Osteoblast (primary cell): ENCODE results near the gene PSPN. TPM values are rescaled to one million over a fixed set of nuclear protein-coding genes. Genes with fewer than 3 reads are reported as not detected.

ENCODE experiments used
- DNase-seq: peaks from one replicate; pipeline ENCODE4 v3.0.0; 2011; ENCODE audit warnings: low spot score, mixed read lengths; ENCODE audit not compliant: insufficient read length; ENCODE audit errors: missing footprints
- H2AFZ ChIP-seq: 2 replicates; pipeline ENCODE4 v1.6.0; 2011; ENCODE audit warnings: mild to moderate bottlenecking, low read length
- H3K27ac ChIP-seq: 2 replicates; pipeline ENCODE4 v1.5.1; 2011; ENCODE audit warnings: mild to moderate bottlenecking, low read depth, low read length, moderate library complexity
- H3K27me3 ChIP-seq: 2 replicates; pipeline ENCODE4 v1.6.0; 2012; ENCODE audit warnings: mild to moderate bottlenecking, control low read depth, inconsistent platforms, low read length, moderate library complexity; ENCODE audit not compliant: insufficient read depth
- H3K36me3 ChIP-seq: 2 replicates; pipeline ENCODE4 v1.5.1; 2011; ENCODE audit warnings: mild to moderate bottlenecking, low read length, control low read depth, moderate library complexity; ENCODE audit not compliant: insufficient read depth
- H3K4me1 ChIP-seq: 2 replicates; pipeline ENCODE4 v1.5.1; 2011; ENCODE audit warnings: mild to moderate bottlenecking, low read length, control low read depth, moderate library complexity; ENCODE audit not compliant: insufficient read depth
- H3K4me2 ChIP-seq: 2 replicates; pipeline ENCODE4 v1.6.0; 2011; ENCODE audit warnings: mild to moderate bottlenecking, low read length; ENCODE audit not compliant: insufficient read depth
- H3K4me3 ChIP-seq: fragments of 200-600 bp; sonication (generic); 3 replicates; pipeline ENCODE4 v1.5.1; 2012; ENCODE audit warnings: mild to moderate bottlenecking, low read length, inconsistent platforms; ENCODE audit not compliant: insufficient read depth
- H3K79me2 ChIP-seq: 2 replicates; pipeline ENCODE4 v1.6.0; 2012; ENCODE audit warnings: mild to moderate bottlenecking, low read length, control low read depth, inconsistent platforms; ENCODE audit not compliant: insufficient read depth
- H3K9me3 ChIP-seq: 2 replicates; pipeline ENCODE4 v1.5.1; 2011; ENCODE audit warnings: low read depth, low read length, control low read depth
- H4K20me1 ChIP-seq: 2 replicates; pipeline ENCODE4 v1.6.0; 2012; ENCODE audit warnings: mild to moderate bottlenecking, low read length, control low read depth; ENCODE audit not compliant: insufficient read depth
- CTCF ChIP-seq: IDR thresholded peaks from 2 replicates; pipeline ENCODE4 v1.5.1; 2011; ENCODE audit warnings: mild to moderate bottlenecking, low read depth, low read length, moderate library complexity; ENCODE audit errors: extremely low read depth
- total RNA-seq: library from RNA; depleted of rRNA; stranded (reverse); fragments of >200 nt; gene quantifications from 2 replicates; pipeline ENCODE4 v1.2.3, GENCODE V29; 2012

The PSPN gene
- total RNA-seq, 1 donor: 1.1 TPM

GRCh38 chr19:6423499-6424194 is 47.9 kb upstream of the PSPN start:
- H3K4me2 ChIP-seq: peak overlapping the region; percentile 94
- H3K27me3 ChIP-seq: no peaks in the 10 kb centered on the region
- peak overlapping the region; percentile 36 for H2AFZ ChIP-seq
- peaks cover 57% of the 10 kb centered on the region for H3K79me2 ChIP-seq
- peaks cover 5% of the 10 kb centered on the region for H3K4me1 ChIP-seq
- peak overlapping the region; percentile 94 for H3K4me3 ChIP-seq
- TF ChIP-seq CTCF: no peak
- peaks cover 51% of the 10 kb centered on the region for H4K20me1 ChIP-seq
- DNase-seq: peak; percentile 97
- H3K36me3 ChIP-seq: peaks cover 41% of the 10 kb centered on the region
- no peaks in the 10 kb centered on the region for H3K9me3 ChIP-seq
- H3K27ac ChIP-seq: peak overlapping the region; percentile 75

DNA sequence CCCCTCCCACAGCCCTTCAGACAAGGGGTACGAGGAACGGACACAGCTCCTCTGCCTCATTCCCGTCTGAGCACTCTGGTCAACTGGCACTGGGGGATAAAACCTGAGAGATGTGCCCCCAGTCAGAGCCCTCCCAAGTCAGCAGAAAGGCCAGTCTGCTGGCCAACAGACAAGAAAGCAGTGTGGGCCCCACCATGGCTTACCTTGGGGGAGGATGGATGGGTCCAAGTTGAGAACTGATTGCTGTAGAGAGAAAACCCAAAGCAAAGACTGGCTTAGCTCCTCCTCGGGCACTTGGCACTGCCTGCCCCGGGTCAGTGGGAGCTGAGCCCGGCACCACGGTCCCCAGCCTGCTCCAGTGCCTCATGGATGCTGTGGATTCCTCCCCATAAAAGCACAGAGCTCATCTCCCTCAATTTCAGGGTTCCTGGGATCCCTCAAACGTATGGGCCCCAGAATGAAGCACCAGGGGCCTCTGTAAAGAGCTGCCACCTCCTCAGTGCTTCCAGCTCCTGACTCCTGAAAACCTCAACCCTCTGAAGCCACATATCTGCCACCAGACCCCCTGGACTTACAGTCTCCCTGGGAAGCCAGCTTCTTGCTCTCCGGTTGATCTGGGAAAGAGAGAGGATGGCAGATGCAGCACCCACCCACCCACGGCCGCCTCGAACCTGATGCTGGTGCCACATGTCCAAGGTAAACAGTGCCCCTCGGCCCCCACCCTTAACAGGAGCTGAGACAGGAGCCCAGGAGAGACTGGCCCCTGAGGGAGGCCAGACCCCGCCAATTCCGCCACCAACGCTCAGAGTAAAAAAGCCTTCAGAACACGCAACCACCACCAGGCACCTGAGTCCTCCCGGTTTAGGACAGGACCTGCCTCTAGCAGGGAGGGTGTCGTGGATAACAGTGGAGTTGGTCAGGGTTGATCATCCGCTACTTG is 45.6 kb upstream of the PSPN start:
- Histone ChIP-seq H4K20me1 (peaks cover 63% of the 10 kb centered on the region), H3K4me1 (peaks cover 5% of the 10 kb centered on the region), H3K36me3 (peaks cover 64% of the 10 kb centered on the region), H3K79me2 (peaks cover 68% of the 10 kb centered on the region), H3K27ac (no peak overlapping the region), H3K4me3 (no peak overlapping the region), H3K4me2 (no peak overlapping the region), H2AFZ (no peak overlapping the region), H3K9me3 (no peaks in the 10 kb centered on the region), H3K27me3 (no peaks in the 10 kb centered on the region)
- no peak for TF ChIP-seq CTCF
- DNase-seq: peak; percentile 66

DNA sequence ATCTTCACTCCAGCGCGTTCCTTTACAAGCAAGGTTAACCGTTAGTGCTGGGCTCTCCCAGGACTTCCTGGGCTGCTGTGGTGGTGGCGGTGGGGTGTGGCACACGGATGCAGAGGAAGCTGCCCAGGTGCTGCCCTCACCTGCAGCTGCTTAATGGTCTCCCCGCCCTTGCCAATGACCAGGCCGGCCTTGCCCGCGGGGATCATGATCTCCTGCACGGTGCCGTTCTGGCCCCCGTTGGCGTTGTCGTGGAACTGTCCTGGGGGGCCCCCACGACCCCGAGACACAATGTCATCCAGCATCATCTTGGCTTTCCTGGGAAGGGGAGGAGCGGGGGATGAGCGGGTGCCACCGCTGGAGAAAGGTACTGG is 42.8 kb upstream of the PSPN start:
- H3K79me2 ChIP-seq: peaks cover 60% of the 10 kb centered on the region
- H4K20me1 ChIP-seq: peaks cover 58% of the 10 kb centered on the region

More for the DNA sequence above, 42.8 kb upstream of the PSPN start:
- H3K36me3 ChIP-seq: peaks cover 83% of the 10 kb centered on the region
- peaks cover 5% of the 10 kb centered on the region for H3K4me1 ChIP-seq
- H3K4me2 ChIP-seq: no peak overlapping the region
- H3K27me3 ChIP-seq: no peaks in the 10 kb centered on the region
- H3K27ac ChIP-seq: no peak overlapping the region
- H3K9me3 ChIP-seq: no peaks in the 10 kb centered on the region
- TF ChIP-seq CTCF: no peak
- no peak overlapping the region for H2AFZ ChIP-seq
- no peak for DNase-seq
- no peak overlapping the region for H3K4me3 ChIP-seq
